ELF-1 (cell line): Measurements from ENCODE around the gene FGFR4.

ENCODE experiments used
- DNase-seq: peaks from one replicate; pipeline ENCODE4 v3.0.0-alpha.2; 2016; ENCODE audit warnings: low read depth, low spot score

The FGFR4 gene

GRCh38 chr5:177085985-177086653, 596 bp upstream of the FGFR4 start:
- DNase-seq: peak; percentile 83

DNA sequence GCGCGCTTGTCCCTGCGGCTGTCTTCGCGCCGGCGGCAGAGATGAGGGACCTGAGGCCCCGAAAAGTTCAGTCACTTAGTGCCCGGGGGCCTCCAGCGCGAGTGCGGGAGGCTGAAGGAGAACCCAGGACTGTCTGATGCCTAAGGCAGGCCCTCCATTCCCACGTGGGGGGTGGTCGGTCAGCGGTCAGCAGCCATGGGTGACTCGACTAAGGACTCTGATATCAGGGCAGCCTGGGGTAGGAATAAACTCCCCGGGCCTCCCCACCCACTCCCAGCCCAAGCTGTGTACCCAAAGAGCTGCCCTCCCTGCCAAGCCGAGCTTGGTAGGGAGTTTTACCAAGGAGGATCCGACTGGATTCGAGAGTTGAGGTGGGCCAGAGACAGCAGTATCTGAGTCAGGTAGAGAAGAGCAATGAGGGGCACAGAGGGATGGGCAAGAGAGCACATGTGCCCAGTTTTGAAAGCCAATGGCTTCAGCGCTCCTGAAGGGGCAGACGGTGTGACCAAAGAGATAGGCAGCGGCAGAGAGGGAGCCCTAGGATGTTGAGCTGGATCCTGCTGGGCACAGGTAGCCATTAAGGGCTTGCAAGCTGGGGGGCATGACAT, 787 bp downstream of the FGFR4 start:
- no peak for DNase-seq

DNA sequence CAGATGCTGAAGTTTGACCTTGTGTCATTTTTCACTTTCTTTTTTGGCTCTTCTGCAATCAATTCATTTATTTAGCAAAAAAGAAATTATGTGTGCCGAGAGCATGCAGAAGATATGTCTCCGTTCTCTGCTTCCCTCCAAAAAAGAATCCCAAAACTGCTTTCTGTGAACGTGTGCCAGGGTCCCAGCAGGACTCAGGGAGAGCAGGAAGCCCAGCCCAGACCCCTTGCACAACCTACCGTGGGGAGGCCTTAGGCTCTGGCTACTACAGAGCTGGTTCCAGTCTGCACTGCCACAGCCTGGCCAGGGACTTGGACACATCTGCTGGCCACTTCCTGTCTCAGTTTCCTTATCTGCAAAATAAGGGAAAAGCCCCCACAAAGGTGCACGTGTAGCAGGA, 2.4 kb downstream of the FGFR4 start:
- DNase-seq: no peak

DNA sequence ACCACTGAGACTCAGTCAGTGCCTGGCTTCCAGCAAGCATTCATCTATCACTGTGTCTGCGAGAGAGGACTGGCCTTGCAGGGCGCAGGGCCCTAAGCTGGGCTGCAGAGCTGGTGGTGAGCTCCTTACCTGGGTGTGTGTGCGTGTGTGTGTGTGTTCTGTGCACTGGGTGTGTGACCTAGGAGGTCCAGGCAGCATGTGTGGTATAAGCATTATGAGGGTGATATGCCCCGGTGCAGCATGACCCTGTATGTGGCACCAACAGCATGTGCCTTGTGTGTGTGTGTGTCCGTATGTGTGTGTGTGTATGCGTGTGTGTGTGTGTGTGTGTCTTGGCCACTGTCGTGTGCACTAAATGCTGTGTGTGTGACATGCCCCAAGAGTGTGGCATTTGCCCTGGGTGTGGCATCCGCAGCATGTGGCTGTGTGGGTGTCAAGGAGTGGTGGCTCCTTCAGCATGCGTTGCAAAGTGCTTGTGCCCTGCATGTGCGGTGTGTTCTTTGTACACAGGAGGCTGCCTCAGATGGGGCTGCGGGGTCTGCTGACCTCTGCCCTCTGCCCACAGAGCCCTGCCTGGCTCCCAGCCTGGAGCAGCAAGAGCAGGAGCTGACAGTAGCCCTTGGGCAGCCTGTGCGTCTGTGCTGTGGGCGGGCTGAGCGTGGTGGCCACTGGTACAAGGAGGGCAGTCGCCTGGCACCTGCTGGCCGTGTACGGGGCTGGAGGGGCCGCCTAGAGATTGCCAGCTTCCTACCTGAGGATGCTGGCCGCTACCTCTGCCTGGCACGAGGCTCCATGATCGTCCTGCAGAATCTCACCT, 3.3 kb downstream of the FGFR4 start:
- no peak for DNase-seq

DNA sequence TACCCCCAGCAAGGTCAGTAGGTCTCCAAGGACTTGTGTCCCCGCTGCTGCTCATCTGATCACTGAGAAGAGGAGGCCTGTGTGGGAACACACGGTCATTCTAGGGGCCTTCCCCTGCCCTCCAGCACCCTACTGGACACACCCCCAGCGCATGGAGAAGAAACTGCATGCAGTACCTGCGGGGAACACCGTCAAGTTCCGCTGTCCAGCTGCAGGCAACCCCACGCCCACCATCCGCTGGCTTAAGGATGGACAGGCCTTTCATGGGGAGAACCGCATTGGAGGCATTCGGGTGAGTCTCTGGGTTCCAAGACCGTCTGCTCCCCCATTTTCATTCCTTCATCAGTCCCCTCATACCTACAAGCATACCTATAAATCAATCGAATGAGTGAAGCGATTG, 4.1 kb downstream of the FGFR4 start:
- DNase-seq: no peak

DNA sequence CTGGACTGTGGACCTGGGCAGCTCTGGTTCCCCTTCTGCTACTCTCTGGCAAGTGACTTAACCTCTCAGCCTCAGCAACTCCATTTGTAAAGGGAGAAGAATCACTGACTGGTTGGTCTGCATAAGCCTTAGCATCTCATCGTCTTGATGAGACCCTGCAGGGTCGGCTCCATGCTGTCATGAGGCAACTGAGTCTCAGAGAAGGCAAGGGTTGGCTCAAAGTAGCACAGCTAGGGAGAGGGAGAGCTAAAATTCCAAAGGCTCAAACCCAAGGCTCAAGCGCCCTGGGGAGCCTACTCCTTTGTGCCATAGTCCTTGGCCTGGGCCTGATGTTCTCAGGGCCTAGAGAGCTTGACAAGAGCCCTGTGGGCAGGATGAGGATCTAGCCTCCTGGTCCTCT, 4.5 kb downstream of the FGFR4 start:
- DNase-seq: no peak

- no peak for DNase-seq
Measured at GRCh38 chr5:177092178-177093081, 5.7 kb downstream of the FGFR4 start.

DNA sequence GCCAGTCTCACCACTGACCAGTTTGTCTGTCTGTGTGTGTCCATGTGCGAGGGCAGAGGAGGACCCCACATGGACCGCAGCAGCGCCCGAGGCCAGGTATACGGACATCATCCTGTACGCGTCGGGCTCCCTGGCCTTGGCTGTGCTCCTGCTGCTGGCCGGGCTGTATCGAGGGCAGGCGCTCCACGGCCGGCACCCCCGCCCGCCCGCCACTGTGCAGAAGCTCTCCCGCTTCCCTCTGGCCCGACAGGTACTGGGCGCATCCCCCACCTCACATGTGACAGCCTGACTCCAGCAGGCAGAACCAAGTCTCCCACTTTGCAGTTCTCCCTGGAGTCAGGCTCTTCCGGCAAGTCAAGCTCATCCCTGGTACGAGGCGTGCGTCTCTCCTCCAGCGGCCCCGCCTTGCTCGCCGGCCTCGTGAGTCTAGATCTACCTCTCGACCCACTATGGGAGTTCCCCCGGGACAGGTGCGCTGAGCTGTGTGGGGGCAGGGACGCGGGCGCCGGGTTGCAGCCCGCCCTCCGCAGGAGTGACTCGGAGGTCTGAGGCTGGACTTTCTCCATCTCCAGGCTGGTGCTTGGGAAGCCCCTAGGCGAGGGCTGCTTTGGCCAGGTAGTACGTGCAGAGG, 6.5 kb downstream of the FGFR4 start:
- no peak for DNase-seq

- DNase-seq: no peak
Measured at GRCh38 chr5:177093803-177094202, 7.1 kb downstream of the FGFR4 start.

DNA sequence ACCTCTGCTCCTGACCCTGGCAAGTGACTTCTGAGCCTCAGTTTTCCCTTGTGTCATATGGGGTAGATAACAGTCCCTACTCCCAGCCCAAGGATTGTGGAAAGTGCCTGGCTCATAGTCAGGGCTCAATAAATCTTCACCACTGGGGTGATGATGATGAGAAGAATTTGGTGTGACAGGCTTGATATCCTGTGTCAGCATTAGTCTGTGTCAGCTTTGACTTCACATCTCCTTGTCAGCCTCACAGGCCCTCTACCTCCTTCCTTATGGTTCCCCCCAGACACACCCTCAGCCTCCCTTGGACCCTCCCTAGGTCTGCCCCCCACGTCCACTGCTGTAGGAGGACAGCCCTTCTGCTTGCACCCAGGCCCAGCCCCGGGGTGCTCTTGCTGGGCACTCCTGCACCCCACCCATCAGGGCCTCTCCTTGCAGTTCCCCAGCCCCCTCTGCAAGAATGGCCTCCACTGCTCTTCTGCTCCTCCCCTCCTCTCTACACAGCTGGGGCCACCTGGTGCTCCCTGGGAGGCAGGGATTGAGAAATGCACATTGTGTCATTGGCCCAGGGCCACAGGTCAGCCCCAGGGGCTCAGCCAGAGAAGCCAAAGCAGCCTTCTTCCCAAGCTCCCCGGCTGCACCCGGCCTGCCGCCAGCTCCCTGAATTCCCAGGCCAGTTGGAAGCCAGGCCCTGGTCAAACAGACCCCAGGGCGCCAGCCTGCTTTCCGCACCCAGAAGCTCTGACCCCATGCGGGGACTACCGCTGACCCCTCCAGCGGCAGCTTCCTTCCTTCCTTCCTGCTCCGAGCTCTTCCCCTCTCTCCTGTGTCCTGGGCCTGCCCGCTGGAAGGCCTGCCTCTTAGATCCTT, 7.7 kb downstream of the FGFR4 start:
- peak; percentile 39 for DNase-seq

DNA sequence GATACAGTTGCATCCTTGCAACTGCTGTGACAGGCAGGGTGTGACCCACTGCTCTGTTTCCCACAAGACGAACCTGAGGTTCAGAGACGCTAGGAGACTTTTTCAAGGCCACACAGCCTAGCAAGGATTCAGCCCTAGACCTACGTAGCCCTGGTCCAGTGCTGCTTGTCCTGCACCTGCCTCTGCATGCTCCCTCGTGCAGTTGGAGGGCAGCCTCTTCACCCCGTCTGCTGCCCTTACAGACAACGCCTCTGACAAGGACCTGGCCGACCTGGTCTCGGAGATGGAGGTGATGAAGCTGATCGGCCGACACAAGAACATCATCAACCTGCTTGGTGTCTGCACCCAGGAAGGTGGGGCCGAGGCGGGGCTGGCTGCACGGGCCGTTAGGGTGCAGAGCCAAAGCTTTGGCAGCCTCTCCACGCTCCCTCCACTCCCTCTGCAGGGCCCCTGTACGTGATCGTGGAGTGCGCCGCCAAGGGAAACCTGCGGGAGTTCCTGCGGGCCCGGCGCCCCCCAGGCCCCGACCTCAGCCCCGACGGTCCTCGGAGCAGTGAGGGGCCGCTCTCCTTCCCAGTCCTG, 8.5 kb downstream of the FGFR4 start:
- no peak for DNase-seq

GRCh38 chr5:177096162-177097015, 9.7 kb downstream of the FGFR4 start:
- no peak for DNase-seq

DNA sequence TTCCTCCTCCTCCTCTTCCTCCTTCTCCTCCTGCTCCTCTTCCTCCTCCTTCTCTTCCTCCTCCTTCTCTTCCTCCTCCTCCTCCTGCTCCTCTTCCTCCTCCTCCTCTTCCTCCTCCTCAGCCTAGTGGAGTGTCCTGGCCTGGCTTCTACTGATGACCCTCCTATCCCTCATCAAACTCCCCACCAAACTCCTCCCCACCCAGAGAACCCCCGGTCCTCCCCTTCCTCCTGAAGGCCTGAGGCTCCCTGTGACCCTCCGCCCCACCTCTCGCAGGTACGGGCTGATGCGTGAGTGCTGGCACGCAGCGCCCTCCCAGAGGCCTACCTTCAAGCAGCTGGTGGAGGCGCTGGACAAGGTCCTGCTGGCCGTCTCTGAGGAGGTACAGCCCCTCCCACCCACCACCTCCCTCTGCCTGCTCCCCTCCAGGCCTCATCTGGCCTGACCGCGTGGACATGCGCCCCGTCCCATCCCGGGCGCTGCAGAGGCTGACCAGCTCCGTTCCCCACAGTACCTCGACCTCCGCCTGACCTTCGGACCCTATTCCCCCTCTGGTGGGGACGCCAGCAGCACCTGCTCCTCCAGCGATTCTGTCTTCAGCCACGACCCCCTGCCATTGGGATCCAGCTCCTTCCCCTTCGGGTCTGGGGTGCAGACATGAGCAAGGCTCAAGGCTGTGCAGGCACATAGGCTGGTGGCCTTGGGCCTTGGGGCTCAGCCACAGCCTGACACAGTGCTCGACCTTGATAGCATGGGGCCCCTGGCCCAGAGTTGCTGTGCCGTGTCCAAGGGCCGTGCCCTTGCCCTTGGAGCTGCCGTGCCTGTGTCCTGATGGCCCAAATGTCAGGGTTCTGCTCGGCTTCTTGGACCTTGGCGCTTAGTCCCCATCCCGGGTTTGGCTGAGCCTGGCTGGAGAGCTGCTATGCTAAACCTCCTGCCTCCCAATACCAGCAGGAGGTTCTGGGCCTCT, 10.6 kb downstream of the FGFR4 start:
- no peak for DNase-seq

DNA sequence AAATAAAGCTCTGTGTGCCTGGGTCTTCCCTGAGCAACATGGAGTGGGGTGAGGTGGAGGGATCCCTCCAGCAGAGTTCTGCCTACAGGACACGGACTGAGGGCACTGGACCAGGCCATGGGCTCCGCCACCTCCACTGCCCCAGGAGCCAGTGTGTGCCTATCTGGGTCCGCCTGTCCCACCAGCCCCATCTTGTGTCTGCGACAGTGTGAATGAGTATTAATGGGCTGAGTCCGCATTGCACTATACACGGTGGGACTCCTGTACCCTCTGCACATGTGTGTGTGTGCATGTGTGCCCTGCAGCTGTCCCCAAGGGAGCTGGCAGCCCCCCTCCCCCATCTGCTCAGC, 11.4 kb downstream of the FGFR4 start:
- DNase-seq: no peak

- DNase-seq: peak; percentile 71
Measured at GRCh38 chr5:177098470-177099141, 11.9 kb downstream of the FGFR4 start.

GRCh38 chr5:177099422-177100093, 12.8 kb downstream of the FGFR4 start:
- DNase-seq: peak; percentile 60

GRCh38 chr5:177100714-177101121, 14.0 kb downstream of the FGFR4 start:
- no peak for DNase-seq
